Middle frontal gyrus (tissue), 1 donor: ENCODE data around the gene SLCO3A1.

Source experiments
- DNase-seq: peaks from one replicate; pipeline ENCODE4 v3.0.0-alpha.2; 2015; ENCODE audit warnings: low spot score; ENCODE audit errors: extremely low spot score

The SLCO3A1 gene

DNA sequence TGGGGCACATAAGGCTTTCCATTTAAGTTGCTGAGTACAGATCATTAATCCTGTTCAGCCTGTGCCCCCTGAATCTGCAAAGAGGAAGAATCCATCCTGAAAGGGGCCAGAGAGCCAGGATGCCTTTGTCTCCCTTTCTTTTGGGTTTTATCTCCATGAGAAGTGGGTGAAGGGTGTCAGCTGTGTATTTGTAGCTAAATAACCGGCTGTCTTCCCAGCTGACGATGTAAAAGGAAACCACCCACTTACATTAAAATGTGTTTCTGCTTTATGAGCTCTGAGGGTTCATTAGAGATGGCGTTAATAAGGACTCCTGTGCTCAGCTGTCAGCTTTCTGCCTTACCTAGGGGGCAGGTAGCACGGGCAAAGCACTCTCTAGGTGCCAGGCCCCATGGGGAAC is 83.4 kb downstream of the SLCO3A1 start:
- no peak for DNase-seq

- no peak for DNase-seq
Observed at GRCh38 chr15:91938136-91938535, 84.6 kb downstream of the SLCO3A1 start.

DNA sequence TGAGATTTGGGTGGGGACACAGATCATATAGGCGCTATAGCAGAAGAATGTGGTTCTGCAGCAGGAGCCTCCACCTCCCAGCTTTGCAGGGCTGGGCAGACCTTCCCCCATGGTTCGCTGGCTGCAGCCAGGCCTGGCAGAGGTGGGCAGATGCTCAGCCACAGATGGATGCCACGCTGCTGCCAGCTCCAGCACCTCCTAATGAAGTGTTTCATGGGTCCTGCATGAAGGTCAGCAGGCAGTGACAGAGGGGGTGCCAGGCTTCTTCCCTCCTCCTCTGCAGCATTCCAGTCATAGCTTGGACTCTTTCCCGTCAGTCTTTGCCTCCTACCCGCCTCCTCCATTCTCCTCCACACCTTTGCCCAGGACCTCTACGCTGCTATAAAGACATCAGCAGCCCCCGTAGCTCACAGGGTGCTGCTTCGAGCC is 85.9 kb downstream of the SLCO3A1 start:
- no peak for DNase-seq

GRCh38 chr15:91940496-91941381 is 87.2 kb downstream of the SLCO3A1 start:
- no peak for DNase-seq

- no peak for DNase-seq
Observed at GRCh38 chr15:91941871-91942658, 88.6 kb downstream of the SLCO3A1 start.

DNA sequence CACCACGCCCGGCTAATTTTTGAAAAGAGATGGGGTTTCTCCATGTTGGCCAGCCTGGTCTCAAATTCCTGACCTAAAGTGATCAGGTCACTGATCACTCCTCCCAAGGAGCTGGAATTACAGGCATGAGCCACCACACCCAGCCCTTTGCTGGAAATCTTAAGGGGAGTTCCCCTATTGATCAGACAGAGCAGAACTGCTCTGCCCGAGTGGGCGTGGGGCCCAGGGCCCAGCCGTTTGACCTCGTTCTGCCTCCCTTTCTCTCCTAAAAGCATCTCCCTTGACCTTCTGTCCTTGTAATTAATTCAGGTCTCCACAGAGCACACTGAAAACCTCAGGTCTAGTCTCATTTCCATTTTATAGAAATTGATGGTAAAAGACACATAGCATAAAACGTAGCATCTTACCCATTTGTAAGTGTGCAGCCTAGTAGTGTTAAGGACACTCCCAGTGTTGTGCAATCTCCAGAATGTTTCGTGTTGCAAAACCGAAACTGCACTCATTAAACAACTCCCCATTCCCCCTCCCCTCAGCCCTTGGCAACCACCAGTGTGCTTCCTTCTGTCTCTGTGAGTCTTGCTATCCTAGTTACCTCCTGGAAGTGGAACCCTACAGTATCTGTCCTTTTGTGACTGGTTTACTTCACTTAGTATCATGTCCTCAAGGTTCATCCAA is 89.3 kb downstream of the SLCO3A1 start:
- no peak for DNase-seq

DNA sequence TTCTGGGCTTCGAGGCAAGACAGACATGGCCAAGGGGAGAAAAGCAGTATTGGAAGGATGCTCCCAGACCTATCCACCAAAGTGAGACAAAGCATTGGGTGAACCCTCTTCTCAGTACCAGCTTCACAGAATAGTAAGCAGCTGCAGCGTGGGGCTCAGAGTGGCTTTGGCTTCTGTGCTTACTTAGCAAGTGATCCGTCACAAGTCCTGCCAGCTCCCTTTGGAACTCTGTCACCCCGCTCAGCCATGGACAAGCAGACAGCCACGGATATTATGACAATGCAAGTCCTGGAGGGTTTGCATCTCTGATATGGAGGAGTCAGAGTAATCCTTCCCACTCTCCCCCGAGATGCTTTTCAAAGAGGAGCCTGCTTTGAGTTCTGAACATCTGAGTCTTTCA is 90.8 kb downstream of the SLCO3A1 start:
- DNase-seq: no peak

DNA sequence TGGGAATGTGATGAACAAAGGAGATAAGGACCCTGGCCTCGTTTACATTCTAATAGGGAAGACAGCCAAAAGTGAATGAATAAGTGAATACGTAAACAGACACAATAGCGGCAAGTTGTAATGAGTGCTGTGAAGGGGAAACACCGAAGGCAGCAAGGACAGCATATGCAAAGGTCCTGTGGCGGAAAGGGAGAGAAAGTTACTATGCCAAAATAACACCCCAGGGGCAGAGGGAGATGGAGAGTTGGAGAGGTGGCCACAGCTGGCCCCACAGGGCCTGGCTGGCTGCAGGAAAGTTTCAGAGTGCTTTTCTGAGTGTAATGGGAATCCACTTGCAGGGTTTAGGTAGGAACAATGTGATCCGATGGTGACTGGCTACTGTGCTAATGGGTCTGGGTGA is 91.9 kb downstream of the SLCO3A1 start:
- no peak for DNase-seq

GRCh38 chr15:91946075-91946474 is 92.6 kb downstream of the SLCO3A1 start:
- DNase-seq: no peak

DNA sequence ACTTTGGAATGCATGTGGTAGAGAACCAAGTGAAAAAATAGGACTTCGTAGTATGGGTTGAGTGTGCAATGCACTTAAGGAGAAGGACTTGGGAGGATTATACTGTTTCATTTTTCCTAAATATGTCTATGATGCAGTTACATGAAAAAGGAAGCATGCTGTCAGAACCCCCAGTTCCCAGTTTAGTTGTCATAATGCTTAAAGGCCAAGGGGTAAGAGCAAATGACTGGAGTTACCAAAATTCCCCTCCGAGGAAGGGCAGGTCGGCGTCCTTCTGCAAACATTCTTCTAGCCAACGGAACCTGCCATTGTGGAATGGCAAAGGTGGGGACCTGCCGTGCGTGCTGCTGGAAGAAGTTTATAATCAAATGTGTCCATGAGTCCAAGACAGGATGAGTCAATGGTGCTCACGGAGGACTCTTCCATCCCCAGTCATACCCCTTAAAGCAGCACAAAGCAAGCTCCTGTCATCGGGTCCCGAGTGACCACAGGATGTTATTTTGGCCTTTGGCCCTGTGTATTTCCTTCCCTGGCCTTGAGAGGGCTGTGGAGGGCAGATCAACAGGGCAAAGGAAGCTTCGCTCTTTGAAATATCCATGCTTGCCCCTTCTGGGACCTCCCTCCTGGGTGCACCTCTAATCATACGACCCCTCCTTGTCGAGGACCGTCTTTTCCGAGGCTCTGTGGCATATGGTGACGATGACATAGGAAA is 93.2 kb downstream of the SLCO3A1 start:
- DNase-seq: no peak

DNA sequence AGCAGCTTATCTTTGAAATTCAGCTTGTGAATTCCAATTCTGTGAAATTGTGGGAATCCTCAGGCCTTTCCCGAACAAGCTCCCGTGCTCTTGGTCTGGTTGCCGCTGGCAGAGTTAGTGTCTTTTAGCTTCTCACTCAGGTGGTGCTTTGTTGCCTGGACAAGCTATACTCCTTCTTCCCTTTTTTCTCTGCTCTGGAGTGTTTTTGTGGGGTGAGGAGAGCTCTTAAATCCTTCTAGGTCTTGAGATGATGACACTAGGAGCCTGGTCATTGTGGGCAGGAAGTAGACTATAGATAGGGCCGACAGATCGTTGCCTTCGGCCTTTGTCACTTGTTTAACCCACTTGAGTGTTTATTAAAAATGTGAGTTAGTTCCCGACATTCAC is 93.8 kb downstream of the SLCO3A1 start:
- DNase-seq: no peak

DNA sequence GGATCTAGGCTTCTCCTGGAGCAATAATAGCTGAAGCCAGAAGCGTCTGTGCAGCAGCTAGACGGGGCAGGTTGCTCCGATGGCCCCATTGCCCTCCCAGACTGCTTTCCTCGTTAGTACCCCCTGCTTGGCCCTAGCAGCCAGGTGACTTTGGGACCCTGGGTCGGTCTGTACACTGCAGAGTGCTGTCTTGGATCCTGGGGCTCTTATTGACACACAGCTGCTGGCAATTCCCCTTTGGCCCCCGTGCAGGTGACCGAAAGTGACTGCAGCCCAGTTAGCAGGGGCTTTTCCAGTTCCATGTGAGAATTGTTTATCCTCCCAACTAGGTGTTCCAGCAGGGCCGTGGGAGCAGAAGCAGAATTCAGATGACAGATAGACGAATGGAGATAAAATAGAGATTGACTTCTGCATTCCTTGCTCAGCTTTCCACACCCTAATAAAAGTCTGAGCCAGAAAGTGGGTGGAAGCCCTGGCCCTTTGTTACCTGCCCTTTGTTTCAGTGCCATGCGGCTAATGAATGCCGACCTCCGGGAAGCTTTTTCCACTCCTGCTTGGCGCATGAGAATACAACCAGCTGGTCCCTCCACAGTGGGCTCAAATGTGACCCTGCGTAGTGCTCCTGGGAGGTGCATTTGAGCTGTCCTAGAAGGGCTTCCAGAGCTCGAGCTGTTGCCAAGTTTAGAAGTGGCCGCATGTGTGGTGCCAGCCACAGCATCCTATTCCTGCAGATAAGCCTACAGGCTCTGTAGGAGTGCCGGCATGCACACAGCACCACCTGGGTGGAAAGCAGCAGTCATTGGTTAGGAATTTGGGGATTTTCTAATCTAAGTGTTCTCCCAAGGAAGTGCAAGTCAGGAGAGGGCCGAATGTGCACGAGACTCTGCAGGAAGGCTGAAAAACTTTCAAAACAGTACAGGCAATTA is 94.4 kb downstream of the SLCO3A1 start:
- no peak for DNase-seq

DNA sequence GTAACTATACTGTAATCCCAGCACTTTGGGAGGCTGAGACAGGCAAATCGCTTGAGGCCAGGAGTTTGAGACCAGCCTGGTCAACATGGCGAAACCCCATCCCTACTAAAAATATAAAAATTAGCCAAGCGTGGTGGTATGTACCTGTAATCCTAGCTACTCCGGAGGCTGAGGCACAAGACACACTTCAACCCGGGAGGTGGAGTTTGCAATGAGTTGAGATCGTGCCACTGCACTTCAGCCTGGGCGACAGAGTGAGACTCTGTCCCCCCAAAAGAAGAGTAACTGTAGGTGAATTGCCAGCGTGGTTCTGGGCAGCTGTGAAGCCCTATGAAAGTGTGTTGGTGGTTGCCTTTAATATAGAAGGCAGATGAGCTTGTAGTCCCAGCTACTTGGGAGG is 95.9 kb downstream of the SLCO3A1 start:
- DNase-seq: no peak

DNA sequence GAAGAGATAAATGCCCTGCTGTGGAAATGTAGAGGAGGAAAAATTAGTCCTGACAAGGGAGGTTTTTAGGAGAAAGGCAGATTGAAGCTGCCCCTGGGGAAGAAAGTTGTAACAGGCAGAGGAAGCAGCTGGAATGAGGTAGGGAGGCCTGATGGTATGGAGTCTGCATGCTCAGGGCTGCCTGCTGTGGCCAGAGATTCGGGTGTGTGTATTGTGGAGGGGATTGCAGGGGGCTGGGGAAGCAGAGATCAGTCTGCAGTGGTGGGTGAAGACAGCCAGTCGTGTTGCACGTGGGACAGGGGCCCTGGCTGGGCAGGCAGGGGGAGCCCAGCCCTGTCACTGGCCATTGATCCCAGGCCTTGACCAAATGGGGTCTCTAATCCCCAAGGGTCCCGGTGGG is 96.5 kb downstream of the SLCO3A1 start:
- DNase-seq: no peak

DNA sequence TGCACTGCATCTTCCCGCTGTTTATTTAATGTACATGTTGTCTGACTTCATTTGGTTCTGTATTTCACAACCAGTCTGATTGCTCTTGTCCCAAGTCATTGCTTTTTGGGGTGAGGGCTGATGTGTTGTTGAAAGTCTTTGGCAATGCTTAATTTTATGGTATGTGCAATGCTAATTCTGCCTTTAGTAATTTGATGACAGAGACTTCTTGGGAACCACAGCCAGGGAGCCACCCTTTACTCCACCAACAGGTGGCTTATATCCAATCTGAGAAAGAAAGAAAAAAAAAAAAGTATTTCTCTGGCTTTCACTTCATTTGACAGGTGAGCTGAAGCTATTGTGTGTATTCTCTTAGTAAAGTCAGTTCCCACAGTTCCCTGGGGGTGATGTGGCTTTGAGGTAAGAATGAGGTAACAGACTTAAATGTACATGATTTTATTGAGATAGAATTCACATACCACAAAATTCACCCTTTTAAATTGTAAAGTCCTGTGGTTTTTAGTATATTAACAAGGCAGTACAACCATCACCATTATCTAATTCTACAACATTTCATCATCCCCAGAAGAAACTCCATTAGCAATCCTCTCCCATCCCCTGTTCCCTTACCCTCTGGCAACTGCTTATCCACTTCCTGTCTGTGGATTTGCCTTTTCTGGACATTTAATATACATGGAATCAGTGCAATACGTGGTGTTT is 97.3 kb downstream of the SLCO3A1 start:
- no peak for DNase-seq

DNA sequence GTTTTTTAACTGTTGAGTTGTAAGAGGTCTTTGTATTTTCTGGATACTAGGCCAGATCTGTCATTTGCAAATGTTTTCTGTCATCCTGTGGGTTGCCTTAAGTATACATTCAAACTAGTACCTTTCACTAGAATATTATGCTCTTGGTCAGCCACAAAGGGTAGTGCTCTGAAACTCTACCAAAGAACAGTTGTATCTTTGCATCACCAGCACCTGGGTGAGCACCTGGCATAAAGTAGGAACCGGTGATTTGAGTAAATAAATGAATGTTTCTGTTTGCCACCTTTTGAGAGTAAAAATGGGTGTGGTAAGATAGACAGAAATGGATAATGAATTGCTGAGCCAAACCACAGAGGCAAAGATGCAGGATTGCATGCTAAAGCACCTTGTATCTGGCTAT is 98.7 kb downstream of the SLCO3A1 start:
- DNase-seq: no peak

DNA sequence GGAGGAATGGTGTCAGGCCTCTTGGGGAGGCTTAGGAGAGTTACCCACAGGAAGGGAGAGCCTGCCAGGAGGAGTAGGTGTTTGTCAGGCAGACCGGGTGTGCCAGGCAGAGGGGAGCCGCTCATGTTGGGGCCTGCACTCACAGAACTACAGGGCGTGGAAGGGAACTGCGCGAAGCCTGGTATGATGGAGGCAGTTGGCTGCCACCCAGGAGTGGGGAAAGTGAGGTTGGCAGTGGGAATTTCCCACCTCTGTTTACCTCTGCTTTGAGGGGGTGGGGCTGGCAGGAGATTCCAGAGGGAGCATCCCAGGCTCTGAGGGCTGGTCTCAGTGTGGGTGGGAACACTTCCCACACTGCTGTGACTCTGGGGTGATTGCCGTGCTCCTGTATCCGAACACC is 99.9 kb downstream of the SLCO3A1 start:
- no peak for DNase-seq

- no peak for DNase-seq
Observed at GRCh38 chr15:91954292-91954691, 100.8 kb downstream of the SLCO3A1 start.

GRCh38 chr15:91956026-91956723 is 102.7 kb downstream of the SLCO3A1 start:
- DNase-seq: no peak
